ENCODE results near the gene GP9. TPM values are rescaled to one million over a fixed set of nuclear protein-coding genes. Genes with fewer than 3 reads are reported as not detected.

Gene GP9
- total RNA-seq (2014; rRNA removed; shearing (Covaris generic)), result not detected in 2 replicates

DNA sequence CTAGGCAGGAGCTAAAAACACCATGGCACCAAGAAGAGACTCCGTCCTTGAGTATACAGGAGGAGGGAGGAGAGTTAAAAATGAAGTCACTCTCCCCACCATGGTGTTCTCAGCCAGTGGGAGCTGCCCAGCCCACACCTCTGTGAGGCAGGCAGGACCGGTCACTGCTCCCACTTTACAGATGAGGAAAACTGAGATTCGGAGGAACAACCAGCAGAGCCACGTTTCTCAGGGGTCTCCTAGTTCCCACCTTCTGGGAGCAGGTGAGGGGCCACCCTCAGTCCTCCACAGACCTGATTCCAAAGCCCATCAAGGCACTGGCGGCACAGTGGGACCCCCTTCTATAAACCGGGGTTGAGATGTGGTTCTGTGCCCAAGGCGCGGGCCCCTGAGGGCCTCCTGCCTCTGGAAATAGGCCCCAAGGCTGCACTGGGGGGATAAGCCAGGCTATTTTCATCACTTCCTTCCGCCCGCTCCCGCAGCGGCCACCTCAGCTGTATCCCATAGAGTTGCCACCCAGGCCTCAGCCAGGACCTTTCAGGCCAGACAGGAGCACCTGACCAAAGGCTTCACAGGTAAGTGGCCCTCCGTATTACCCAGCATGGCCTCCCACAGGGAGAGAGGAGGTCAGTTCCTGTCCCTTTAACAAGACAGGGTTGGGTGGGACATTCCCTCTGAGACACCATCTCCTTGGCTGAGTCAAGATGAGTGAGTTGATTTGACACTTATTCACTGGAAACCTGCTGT lies at the start of gene GP9:
GP9 (plus strand) TSS at position 504 of the 747 bp plus-strand sequence. CDS start 961 bp downstream, outside the sequence.
- DNase-seq (ENCODE audit: low spot score), result no peak

DNA sequence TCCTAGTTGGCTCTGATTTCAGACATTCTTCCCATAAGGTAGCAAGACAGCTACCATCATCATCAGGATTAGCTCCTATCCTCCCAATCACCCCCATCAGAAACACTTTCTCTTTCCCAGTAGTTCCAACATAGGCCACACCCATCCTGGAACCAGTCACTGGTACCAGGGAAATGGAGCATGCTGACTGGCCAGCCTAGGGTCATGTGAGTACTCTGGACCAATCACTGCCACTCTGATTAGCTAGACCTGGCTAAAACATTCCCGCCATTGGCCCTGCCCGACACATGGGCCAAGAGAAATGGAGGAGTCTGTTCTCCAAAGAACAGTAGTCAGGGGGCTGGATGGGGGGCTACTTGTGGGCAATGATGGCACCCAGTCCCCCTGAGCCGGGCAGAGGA lies 47.1 kb upstream of the GP9 start:
- DNase-seq (ENCODE audit: low spot score), result peak; percentile 23

DNA sequence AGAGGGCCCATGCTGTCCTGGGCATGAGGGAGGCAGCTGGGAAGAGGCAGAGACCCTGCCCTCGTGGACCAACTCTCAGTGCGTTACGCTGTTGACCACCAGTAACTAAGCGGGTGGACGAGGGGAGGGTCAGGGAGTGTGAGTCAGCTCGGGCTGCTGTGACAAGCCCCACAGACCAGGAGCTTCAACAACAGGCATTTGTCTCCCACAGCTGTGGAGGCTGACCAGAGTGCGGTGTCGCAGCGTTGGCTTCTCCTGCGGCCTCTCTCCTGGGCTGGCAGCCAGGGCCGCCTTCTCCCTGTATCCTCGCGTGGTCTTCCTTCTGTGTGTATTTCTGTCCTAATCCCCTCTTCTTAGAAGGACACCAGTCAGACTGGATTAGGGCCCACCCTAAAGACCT lies 46.4 kb upstream of the GP9 start:
- no peak for DNase-seq (ENCODE audit: low spot score)

DNA sequence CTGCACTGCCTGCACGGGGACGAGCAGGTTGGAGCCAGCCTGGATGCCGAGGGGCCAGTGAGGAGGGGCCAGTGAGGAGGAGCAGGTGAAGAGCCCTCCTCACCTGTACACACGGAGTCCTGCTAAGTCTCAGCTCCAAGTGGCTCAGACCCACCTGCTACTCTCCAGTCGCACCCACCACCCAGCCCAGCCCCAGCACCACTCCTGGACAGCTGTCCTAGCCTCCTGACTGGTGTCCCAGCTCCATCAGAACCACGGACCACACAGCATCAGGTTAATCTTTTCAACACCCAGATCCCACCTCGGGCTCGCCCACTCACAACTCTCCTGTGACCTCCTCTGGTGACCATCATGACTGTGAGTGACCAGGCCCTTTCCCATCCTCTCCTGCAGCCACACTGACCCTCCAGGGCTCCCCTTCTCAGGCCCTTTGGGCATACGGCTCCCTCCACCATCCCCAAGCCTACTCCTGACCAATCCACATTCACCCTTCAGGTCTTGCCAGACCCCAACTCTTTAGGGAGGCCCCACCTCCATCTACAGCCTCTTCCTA lies 45.7 kb upstream of the GP9 start:
- no peak for DNase-seq (ENCODE audit: low spot score)

DNA sequence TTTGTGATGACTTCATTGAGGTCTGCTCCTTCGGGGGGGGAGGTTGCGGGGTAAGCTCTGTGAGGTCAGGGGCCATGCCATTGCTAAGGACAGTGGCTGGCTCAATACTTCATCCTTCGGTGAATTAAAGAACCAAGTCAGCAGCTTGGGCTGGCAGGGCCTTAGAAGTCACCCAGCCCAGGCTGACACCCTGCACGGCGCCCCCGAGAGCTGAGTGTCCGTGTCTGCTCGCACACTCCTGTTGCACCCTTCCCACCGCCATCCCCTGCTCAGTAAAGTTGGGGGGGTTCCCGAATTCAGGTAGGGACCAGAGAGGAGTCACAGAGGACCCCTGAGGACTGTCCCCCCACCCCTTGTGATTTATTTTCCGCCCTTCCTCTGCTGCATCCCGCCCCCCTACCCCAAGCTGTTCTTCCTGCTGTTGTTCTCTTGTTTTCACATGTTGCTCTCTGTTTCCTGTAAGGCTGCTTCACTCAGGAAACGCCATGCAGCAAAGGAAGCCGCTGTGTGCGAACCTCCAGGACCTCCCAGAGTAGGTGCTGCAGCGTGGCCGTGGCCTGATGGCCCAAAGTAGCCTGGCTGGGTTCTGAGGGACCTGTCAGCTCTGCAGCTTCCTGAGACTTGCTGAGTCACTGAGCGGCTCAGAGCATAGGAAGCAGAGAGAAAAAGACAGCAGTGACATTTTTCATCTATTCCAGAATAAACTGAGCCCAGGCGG lies 45.0 kb upstream of the GP9 start:
- DNase-seq (ENCODE audit: low spot score), result no peak

DNA sequence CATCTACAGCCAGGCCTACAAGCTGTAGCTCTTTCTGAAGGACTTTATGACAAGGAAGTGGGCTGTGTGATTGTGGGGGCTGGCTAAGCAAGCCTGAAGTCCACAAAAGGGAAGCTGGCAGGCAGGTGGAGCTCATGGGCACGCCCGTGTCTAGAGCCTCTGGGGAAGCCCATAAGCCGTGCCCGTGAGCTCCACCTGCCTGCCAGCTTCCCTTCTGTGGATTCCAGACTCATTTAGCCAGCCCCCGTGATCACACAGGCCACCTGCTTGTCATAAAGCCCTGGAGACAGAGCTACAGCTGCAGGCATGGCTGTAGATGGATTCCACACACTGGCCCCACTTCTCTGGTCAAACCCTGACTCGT lies 44.2 kb upstream of the GP9 start:
- DNase-seq (ENCODE audit: low spot score), result peak; percentile 89

DNA sequence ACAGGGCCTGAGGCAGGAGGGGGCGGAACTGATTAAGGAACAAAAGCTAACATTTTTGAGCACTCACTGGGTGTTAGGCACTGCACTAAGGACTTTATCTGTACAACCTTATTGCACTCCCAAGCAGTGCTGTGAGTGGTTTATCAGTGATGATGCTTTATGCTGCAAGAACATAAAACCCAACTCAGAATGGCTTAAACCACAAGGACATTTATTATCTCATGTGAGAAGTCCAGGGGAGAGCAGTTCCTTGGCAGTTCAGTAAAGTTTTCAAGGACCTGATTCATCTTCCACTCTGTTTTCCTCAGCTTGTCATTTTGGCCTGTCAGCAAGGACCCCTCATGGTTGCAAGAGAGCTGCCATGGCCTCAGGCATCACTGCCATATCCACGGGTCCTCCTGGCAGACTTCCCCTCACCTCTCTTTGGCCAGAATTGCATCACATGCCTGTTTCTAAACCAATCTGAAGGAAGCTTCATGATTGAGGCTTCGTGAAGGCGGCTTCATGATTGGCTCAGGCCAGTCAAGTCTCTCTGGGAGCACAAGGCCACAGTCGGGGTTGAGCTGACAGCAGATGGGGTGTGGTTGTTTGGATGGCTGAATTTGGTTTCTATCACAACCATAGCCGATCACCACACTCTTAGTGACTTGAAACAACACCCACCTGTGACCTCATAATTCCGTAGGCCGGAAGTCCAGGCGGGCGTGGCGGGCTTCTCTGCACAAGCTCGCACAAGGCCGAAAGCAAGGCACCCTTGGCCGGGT lies 43.7 kb upstream of the GP9 start:
- DNase-seq (ENCODE audit: low spot score), result no peak

DNA sequence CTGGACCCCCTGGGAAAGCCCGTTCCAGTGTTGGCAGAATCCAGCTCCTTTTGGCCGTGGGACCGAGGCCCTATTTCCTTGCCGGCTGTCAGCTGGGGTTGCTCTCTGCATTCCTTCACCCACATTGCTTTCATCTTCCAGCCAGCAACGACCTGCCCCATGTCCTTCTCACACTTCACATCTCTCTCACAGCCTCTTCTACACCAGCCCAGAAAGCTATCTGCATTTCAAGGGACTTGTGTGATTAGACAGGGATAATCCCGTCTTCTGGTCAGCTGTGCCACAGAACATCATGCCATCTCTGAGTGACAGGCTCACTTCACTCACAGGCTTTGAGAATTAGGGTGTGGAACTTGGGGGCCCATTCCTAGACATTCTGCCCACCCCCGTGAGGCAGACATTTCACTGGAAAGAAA lies 43.1 kb upstream of the GP9 start:
- no peak for DNase-seq (ENCODE audit: low spot score)

DNA sequence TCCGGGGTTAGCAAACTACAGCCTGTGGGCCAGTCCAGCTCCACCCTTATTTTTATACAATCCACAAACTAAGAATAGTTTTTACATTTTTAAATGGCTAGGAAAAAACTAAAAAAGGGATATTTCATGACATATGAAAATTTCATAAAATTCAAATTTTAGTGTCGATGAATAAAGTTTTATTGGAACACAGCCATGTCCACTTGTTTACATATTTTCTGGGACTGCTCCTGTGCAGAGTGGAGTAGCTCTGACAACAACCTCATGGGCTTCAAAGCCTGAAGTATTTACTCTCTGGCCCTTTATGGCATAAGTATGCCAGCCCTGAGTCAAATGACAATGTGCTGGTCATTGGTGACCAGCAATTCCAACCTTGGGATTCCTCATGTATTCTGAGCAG lies 42.3 kb upstream of the GP9 start:
- DNase-seq (ENCODE audit: low spot score), result no peak

DNA sequence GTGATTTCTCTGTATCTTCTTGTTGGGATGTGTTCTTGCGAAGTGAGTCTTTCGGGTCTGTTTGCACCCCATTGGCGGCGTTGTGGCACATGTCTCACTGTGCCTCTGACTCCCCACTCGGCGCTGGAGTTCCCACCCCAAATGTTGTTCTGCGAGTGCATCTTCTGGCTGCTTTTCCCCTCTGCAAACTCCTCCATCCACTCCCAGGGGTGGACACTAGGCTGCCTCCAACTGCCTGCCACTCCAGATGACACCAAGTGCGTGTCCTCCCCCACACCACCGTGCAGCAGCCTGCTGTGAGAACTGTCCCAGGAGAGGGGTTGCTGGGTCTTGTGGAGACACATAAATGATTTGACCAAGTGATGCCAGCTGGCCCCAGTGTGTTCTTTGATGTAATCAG lies 41.8 kb upstream of the GP9 start:
- DNase-seq (ENCODE audit: low spot score), result no peak

DNA sequence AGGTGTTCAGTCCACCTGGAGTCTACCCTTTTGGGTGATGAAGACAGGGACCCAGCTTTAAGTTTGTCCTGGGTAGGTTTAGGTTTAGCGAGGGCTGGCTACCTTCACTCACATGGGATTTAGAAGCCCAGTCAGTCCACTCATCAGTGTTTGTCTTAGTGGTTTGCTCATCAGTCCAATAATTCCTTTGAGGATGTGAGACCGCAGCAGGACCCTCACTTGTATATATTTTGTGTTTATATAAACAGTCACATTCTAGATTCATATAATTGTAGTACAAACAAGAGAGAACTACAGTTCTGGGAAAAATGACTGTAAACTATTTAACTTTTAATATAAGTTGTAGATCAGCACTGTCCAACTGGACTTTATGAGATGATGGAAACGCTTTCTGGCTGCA lies 41.3 kb upstream of the GP9 start:
- DNase-seq (ENCODE audit: low spot score), result no peak

DNA sequence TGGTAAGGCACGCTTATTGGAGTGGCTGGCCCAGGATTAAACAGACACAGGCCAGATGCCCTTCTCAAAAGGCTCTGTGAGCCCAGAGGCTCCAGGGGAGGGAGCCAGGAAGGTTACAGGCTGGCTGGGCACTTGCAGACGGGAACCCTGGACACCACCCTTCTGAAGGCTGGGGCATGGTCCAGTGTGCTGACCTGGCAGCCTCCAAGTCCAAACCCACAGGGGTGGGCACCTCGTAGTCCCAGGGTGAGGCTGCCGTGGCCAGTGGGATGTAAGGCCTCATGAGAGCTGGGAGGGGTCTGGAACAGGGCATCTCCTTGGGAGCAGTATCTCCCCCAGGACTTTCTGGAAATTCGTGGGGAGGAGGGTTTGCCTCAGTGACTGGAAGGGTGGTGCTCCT lies 39.9 kb upstream of the GP9 start:
- no peak for DNase-seq (ENCODE audit: low spot score)

DNA sequence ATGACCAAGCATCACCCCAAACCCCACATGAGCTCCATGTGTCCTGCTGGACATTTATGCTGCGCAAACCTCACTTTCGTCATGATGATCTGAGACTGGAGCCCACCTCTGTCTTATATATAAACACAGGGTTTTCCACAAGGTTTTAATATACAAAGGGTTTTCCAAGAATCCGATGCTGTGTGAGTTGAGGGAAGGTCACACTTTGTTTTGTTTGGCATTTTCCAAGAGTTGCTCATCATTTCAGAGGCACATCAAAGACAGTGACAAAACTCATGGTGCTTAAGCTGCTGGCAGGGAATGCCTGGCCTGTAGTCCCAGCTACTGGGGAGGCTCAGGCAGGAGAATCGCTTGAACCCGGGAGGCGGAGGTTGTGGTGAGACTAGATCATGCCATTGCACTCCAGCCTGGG lies 39.4 kb upstream of the GP9 start:
- no peak for DNase-seq (ENCODE audit: low spot score)

DNA sequence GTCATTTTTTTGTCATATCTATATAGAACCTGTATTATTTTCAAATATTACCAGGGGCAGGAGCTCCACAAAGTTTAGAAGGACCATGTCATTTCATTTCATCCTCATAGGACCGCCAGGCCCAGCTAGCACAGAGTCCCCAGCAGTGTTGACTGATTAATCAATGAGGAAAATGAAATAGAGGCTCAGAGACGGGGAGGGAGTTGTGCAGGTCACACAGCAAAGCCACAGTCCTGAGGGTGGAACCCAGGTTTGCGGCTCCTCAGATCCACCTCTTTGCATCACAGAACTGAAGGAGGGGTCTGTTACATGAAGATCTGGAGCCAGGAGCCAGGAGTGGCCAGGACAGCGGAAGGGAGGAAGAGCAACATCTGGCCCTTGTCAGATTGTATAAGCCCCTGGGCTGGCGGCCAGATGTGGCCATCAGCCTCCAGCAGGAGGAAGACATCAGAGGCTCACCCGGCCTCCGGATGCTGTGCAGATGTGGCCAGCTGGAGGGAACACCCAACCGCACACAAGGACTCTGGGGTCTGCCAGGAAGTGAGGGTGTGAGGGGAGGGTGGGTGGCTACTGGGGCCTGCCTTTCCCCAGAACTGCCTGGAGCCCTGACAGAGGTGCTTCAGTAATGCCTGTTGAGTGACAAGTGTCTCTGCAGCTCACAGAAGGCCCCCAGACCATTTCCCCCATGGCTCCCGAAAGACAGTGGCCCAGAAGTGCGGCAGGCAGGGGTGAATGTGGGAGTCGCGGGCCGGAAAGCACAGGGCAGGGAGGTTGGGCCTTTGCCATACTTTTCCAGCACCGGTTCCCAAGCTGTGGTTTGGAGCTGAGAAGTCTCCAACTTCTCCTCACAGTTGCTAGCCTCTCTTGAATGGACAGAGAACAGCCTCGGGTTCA lies 38.2 kb upstream of the GP9 start:
- DNase-seq (ENCODE audit: low spot score), result no peak

DNA sequence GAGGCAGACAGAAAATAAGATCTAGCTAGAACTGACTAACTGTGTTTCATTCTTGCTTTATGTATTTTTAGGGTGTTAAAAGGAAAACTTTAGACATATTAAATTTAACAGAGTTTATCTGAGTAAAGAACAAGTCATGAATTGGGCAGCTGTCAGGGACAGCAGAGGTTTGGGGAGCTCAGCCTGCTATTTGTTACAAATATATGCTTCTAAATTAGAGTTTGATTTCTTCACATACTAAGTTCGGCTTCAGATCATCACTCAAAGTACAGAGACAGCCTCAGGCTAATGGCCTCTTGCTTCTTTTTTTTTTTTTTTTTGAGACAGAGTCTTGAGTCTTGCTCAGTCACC lies 37.6 kb upstream of the GP9 start:
- no peak for DNase-seq (ENCODE audit: low spot score)

DNA sequence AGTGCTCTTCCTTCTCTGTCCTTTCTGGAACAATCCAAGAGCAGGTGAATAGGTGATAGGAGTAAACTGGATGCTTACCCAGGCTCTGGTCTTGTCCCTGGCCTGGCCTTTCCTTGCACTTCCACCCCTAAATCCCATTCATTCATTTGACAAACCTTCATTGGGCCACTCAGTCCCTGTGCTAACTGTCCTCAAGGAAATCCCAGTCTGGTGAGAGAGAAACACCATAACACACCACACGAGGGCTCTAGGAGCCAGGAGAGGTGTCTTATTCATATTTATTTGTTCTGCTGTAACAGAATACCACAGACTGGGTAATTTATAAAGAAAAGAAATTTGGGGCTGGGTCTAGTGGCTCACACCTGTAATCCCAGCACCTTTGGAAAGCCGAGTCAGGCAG lies 36.7 kb upstream of the GP9 start:
- DNase-seq (ENCODE audit: low spot score), result peak; percentile 81

DNA sequence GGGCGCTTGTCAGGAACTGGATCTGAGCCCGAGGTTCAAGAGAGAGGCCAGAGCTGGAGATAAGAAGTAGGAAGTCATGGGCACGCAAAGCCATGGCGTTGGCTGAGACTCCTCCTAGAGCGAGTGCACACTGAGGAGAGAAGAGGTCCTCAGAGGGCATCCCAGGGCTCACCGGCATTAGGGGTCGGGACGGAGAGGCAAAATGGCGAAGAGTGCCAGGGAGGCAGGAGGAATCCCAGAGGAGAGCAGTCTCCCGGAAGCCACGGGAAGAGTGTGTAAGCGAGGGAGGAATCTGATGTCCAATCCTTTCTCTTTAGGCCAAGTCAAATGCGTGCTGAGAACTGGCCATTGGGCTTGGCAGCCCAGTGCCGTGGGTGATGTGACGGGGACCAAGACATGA lies 35.5 kb upstream of the GP9 start:
- no peak for DNase-seq (ENCODE audit: low spot score)

DNA sequence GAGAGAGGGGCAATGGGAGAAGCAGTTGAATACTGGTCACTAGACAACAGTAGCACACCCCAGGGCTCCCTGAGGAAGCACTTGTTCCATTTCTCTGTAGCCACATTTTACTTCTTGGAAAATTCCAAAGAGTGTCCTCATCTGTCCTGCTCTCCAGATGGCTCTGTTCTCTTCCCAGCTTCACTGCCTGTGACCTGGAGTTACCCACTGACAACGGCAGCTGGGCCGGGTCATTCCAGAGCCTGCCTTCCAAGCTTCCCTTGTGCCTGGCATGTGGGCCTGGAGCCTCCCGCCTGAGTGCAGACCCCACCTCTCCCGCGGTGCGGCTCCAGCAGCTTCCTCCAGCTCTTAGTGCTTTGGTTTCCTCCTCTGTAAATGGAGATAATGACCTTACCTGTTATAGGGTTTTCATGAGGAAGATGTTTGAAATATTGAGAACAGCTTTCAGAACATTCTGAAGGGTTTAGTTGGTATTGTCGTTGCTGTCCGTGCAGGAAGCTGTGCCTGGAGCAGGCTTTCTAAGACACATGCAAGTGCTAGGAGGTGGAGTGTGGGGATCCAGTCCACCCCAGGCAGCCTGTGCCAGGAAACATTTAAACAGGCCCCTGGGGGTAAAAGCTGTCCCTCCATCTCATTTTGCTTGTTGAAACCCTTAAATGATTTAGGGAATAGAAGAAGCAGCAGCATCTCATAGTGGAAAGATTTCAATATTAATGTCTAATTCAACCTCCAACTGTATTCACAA lies 34.7 kb upstream of the GP9 start:
- DNase-seq (ENCODE audit: low spot score), result no peak

DNA sequence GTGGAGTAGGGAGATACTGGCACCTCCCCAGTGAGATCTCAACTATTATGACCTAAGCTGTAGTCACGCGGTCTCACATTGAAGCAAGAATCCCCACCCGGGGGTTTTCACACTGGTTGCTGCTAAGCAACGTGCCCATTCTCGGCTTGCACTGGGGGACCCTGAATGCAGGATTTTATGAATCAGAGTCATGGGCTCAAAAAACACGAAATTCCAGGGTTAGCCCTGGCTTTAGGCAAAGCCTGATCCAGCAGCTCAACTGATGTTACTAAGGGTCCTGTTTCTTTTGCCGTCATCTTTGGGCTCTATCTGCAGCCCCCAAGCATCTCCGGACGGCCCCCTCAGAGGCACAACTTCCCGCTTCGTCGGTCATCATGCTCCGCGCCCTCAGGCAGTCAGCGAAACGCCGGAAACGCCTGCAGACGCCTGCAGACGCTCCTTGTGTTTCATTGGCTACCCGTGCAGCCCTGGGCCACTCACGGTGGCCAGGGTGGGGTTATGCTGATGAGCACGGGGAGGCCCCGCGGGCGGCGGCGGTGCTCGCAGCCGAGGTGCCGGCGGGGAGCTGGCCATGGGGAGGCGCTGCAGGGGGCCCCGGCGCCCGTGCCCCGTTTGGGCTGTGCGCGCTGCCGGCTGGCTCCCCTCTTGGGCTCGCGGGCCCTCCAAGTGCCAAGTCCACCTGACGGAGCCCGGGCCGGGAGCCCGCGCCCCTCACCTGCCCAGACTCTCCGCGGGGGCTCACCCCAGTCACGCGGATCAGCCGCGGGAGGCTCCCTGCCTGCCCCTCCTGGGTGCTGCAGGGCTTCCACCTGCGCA lies 33.6 kb upstream of the GP9 start:
- peak; percentile 92 for DNase-seq (ENCODE audit: low spot score)

DNA sequence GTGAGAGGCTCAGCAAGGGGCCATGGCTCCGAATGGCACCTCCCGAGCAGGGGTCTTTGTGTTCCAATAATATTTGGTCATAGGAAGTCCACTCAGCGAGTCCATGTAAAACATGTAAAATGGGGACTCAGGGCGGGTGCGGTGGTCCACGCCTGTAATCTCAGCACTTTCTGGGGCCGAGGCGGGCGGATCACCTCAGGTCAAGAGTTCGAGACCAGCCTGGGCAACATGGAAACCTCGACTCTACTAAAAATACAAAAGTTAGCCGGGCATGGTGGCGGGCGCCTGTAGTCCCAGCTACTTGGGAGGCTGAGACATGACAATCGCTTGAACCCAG lies 33.1 kb upstream of the GP9 start:
- no peak for DNase-seq (ENCODE audit: low spot score)
